Measurements from ENCODE around the gene IGF2R. TPM values are rescaled to one million over a fixed set of nuclear protein-coding genes. Genes with fewer than 3 reads are reported as not detected.

The IGF2R gene
- total RNA-seq, 2 donors from 2014 or later, result 60.3 to 91.3 TPM

DNA sequence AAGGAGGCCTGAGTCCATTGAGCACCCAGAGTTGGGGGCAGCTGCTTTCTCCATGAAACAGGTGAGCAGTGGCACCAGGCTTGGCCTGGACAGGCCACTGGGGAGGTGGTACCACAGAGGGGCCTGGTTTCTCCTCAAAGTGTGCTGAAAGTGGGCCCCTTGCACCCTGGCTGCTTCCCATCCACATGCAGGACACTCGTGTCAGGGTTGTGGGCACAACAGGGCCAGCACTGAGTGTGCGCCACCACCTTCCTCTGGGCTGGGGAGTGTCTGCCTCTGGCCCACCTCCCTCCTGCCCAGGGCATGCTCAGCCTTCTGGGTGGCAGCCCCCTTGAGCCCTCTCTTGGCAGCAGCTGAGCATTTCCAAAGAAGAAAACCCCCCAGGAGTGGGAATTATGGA lies 147.5 kb downstream of the IGF2R start:
- no peaks in the 10 kb centered on the region for H3K27me3 ChIP-seq (replicated peaks; ENCODE audit: insufficient read depth)
- intact Hi-C loops (cut with DNase I), result no loop called here
- no peaks in the 10 kb centered on the region for H3K36me3 ChIP-seq
- 89% methylated on average over 2 of the region's 2 CpGs for WGBS
- no peak overlapping the region for H3K4me3 ChIP-seq
- no peaks in the 10 kb centered on the region for H3K4me1 ChIP-seq (replicated peaks)
- no peak for DNase-seq (ENCODE audit: low spot score)
- H3K27ac ChIP-seq, result no peak overlapping the region
- no peaks in the 10 kb centered on the region for H3K9me3 ChIP-seq
- TF ChIP-seq POLR2A (IDR thresholded peaks at IDR 0.05) (no peak), POLR2AphosphoS5 (IDR thresholded peaks at IDR 0.05) (no peak)
- TF ChIP-seq, protein P1, sequence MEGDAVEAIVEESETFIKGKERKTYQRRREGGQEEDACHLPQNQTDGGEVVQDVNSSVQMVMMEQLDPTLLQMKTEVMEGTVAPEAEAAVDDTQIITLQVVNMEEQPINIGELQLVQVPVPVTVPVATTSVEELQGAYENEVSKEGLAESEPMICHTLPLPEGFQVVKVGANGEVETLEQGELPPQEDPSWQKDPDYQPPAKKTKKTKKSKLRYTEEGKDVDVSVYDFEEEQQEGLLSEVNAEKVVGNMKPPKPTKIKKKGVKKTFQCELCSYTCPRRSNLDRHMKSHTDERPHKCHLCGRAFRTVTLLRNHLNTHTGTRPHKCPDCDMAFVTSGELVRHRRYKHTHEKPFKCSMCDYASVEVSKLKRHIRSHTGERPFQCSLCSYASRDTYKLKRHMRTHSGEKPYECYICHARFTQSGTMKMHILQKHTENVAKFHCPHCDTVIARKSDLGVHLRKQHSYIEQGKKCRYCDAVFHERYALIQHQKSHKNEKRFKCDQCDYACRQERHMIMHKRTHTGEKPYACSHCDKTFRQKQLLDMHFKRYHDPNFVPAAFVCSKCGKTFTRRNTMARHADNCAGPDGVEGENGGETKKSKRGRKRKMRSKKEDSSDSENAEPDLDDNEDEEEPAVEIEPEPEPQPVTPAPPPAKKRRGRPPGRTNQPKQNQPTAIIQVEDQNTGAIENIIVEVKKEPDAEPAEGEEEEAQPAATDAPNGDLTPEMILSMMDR (IDR thresholded peaks at IDR 0.05), result no peak

DNA sequence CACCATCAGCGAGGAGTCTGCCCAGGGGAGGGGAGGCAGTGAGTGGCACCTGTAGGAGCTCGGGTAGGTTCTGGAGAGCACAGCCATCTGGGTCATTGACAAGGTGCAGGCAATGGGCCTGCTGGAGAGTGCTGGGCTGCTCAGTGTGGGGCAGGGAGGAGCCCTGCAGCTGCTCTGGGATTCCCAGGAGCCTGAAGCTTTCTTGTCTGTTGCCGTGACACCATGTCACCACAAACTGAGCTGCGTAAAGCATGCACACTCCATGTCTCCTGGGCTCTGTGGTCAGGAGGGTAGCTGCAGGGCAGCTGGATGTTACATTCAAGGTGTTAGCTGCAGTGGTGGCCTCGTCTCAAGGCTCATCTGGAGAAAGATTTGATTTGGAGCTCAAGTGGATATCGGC lies 148.3 kb downstream of the IGF2R start:
- no peaks in the 10 kb centered on the region for H3K27me3 ChIP-seq (replicated peaks; ENCODE audit: insufficient read depth)
- WGBS, result 100% methylated on average over 4 of the region's 6 CpGs
- no peak overlapping the region for H3K27ac ChIP-seq
- intact Hi-C loops (cut with DNase I), result no loop called here
- no peaks in the 10 kb centered on the region for H3K36me3 ChIP-seq
- DNase-seq (ENCODE audit: low spot score), result no peak
- H3K4me1 ChIP-seq (replicated peaks), result no peaks in the 10 kb centered on the region
- no peaks in the 10 kb centered on the region for H3K9me3 ChIP-seq
- H3K4me3 ChIP-seq, result no peak overlapping the region
- TF ChIP-seq, protein P1 (IDR thresholded peaks at IDR 0.05), result no peak
- TF ChIP-seq POLR2AphosphoS5 (IDR thresholded peaks at IDR 0.05), result no peak
- no peak for TF ChIP-seq POLR2A (IDR thresholded peaks at IDR 0.05)

DNA sequence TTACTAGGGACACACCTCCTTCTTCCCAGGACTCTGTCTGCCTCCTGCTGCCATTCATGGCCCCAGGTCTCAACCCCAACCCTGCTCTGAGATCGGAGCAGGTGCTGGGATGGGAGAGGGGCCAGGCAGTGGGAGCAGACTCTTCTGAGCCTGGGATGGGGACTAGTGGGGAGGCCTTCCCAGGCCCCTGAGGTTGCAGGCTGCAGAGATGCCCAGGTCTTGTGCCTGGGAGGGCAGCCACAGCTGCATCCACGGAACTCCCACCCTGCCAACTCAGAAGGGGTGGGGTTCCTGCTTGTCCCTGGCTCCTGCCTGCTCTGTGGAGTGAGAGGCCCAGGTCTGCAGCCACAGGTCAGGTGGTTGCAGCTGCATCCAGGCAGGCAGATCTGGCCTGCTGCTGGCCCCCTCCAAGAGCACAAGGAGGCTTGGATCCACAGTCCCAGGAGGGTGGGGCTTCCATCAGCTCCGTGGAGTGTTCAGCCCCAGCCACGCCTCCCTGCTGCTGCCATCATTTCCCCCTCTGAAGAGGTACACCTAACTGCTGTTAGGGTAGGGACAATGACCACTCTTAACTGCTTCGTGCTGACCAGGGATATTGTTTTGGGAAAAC lies 149.8 kb downstream of the IGF2R start:
- Histone ChIP-seq H3K36me3 (no peaks in the 10 kb centered on the region), H3K4me1 (replicated peaks) (no peaks in the 10 kb centered on the region), H3K9me3 (no peaks in the 10 kb centered on the region), H3K4me3 (no peak overlapping the region), H3K27me3 (replicated peaks; ENCODE audit: insufficient read depth) (no peaks in the 10 kb centered on the region), H3K27ac (no peak overlapping the region)
- TF ChIP-seq POLR2A (IDR thresholded peaks at IDR 0.05) (no peak), POLR2AphosphoS5 (IDR thresholded peaks at IDR 0.05) (no peak)
- TF ChIP-seq, protein P1 (IDR thresholded peaks at IDR 0.05), result no peak
- intact Hi-C loops (cut with DNase I), result no loop called here
- 88% methylated on average over 5 of the region's 5 CpGs for WGBS
- DNase-seq (ENCODE audit: low spot score), result no peak

DNA sequence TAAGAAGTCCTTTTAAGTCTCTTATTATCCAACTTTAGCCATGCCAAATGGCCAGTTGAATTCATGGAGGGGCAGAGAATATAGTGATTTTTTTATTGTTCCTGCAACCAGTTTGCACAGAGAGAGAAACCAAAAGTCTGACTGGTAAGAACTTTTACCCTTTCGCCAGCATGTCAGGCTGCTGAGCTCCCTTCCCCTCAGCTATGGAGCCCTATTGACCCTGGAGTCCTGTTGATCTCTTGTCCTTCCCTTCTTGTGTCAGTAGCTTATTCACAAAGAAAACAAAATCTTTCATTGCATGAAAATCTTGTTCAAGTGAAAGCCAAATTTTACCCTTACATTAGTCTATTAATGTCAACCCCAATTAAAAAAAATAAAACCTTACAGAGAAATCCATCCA lies 151.2 kb downstream of the IGF2R start:
- intact Hi-C loops (cut with DNase I), result no loop called here
- Histone ChIP-seq H3K27me3 (replicated peaks; ENCODE audit: insufficient read depth) (no peaks in the 10 kb centered on the region), H3K4me1 (replicated peaks) (no peaks in the 10 kb centered on the region), H3K9me3 (no peaks in the 10 kb centered on the region), H3K36me3 (no peaks in the 10 kb centered on the region), H3K27ac (no peak overlapping the region), H3K4me3 (no peak overlapping the region)
- TF ChIP-seq, protein P1 (IDR thresholded peaks at IDR 0.05), result no peak
- TF ChIP-seq POLR2AphosphoS5 (IDR thresholded peaks at IDR 0.05) (no peak), POLR2A (IDR thresholded peaks at IDR 0.05) (no peak)
- 97% methylated on average over 1 of the region's 1 CpG for WGBS
- no peak for DNase-seq (ENCODE audit: low spot score)

DNA sequence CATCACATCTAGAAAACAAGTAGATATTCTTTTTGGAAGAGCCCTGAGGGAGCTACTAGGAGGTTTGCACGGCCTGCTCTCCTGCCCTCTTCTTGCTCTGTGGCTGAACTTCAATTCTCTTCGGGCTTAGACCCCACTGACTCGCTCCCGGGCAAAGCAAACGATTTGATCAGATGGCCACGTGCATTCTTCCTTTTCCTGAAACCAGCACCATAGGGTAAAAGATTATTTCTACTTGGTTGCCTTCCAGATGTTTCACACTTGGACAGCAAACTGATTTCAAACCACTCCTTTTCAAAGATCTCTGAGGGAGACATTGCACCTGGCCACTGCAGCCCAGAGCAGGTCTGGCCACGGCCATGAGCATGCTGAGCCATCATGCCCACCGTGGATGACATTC lies 152.7 kb downstream of the IGF2R start, which contains the start of gene SLC22A1:
Gene SLC22A1 (plus strand): TSS at position 258 of the 400 bp plus-strand sequence. CDS start 121 bp downstream, at position 379.
- no peak within 1 kb of the TSS for H3K4me3 ChIP-seq
- no peaks in the 10 kb centered on the region for H3K4me1 ChIP-seq (replicated peaks)
- no peak for TF ChIP-seq POLR2A (IDR thresholded peaks at IDR 0.05)
- TF ChIP-seq POLR2AphosphoS5 (IDR thresholded peaks at IDR 0.05), result no peak
- TF ChIP-seq, protein P1 (IDR thresholded peaks at IDR 0.05), result no peak
- H3K27me3 ChIP-seq (replicated peaks; ENCODE audit: insufficient read depth), result no peaks in the 10 kb centered on the region
- no peaks in the 10 kb centered on the region for H3K9me3 ChIP-seq
- 91% methylated on average over 8 of the region's 8 CpGs for WGBS
- H3K36me3 ChIP-seq, result no peaks in the 10 kb centered on the region
- intact Hi-C loops (cut with DNase I), result no loop called here
- no peak within 1 kb of the TSS for H3K27ac ChIP-seq
- DNase-seq (ENCODE audit: low spot score), result no peak
